ENCODE measurements around the gene ZNF648. TPM values are rescaled to one million over a fixed set of nuclear protein-coding genes. Genes with fewer than 3 reads are reported as not detected.

Gene ZNF648
- total RNA-seq, 1 donor from 2014 or later = 2.0 TPM

DNA sequence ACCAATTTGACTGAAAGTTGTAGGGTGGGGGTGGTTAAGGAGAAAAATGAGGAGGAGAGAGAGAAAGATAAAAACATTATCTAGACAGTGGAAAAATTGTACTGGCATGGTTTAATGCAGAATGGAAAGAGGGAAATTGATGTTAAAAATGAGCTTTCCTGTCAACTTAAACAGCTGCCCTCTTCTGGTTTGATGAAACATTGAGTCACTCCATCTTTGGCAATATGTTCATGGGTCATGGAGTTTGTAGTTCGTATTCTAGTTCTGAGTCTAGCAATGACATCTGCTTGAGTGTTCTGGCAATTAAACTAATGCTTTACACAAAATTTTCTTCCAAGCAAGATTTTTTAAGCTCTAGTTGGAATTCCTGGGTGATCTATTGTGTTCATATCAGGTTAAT, 9.6 kb downstream of the ZNF648 start:
- Histone ChIP-seq H3K27ac (no peak overlapping the region), H3K9me3 (ENCODE audit: low read depth) (no peaks in the 10 kb centered on the region), H3F3A (ENCODE audit: low read depth) (no peaks in the 10 kb centered on the region), H2AFZ (replicated peaks) (no peak overlapping the region), H3K4me2 (no peak overlapping the region), H3K79me2 (ENCODE audit: low read depth) (no peaks in the 10 kb centered on the region), H3K4me3 (no peak overlapping the region), H4K20me1 (ENCODE audit: low read depth) (no peaks in the 10 kb centered on the region), H3K27me3 (no peaks in the 10 kb centered on the region), H3K4me1 (no peaks in the 10 kb centered on the region), H3K9ac (no peak overlapping the region), H3K36me3 (no peaks in the 10 kb centered on the region)
- no peak overlapping the region for H3K27ac Mint-ChIP-seq
- H3K4me1 Mint-ChIP-seq = no peaks in the 10 kb centered on the region
- no peak overlapping the region for H3K4me3 Mint-ChIP-seq
- DNase-seq (ENCODE audit: low spot score) = no peak
- no peaks in the 10 kb centered on the region for H3K9me3 Mint-ChIP-seq
- no peaks in the 10 kb centered on the region for H3K36me3 Mint-ChIP-seq
- peaks cover 4% of the 10 kb centered on the region for H3K27me3 Mint-ChIP-seq (ENCODE audit: insufficient read depth, low read depth)
- no peak for TF ChIP-seq EZH2 (IDR thresholded peaks at IDR 0.05)
- no peak for TF ChIP-seq EZH2phosphoT487 (IDR thresholded peaks at IDR 0.05)
- TF ChIP-seq, protein P1, sequence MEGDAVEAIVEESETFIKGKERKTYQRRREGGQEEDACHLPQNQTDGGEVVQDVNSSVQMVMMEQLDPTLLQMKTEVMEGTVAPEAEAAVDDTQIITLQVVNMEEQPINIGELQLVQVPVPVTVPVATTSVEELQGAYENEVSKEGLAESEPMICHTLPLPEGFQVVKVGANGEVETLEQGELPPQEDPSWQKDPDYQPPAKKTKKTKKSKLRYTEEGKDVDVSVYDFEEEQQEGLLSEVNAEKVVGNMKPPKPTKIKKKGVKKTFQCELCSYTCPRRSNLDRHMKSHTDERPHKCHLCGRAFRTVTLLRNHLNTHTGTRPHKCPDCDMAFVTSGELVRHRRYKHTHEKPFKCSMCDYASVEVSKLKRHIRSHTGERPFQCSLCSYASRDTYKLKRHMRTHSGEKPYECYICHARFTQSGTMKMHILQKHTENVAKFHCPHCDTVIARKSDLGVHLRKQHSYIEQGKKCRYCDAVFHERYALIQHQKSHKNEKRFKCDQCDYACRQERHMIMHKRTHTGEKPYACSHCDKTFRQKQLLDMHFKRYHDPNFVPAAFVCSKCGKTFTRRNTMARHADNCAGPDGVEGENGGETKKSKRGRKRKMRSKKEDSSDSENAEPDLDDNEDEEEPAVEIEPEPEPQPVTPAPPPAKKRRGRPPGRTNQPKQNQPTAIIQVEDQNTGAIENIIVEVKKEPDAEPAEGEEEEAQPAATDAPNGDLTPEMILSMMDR (IDR thresholded peaks at IDR 0.05) = no peak

DNA sequence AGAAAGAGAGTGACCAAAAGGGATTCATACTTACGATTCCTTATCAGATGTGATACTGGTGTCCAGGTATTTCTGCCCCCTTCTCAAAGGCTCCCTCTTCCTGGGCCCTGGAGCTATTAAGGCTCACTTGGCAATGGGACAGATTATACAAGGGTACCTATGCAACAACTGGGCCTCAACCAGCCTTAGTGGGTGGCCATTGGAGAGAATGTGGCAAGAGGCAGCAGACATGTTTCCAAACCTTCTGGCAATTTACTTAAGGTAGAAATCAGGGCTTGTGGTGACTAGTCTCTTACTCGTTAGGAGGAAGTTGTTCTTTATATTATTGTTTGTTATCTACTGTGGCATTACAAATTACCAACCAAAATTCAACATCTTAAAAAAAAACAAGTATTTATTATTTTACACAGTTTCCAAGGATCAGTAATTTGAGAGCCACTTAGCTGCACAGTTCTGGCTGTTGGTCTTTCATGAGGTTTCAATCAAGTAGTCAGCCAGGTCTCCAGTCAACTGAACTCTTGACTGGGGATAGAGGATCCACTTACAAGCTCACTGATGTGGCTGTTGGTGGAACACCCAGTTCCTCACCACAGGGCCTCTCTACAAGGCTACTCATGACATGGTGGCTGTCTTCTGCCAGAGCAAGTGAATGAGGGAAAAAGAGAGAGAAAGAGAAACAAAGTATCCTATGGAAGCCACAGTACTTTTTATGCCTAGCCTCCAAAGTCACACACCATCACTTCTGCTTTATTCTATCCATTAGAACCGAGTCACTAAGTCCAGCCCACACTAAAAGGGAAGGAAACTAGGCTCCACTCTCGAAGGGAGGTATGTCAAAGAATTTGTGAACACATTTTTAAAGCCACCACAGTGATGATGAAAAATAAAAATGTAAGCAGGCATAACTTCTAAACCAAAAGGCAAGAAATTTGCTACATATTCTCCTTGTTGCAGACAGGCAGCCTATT, 10.7 kb downstream of the ZNF648 start:
- H3K27me3 ChIP-seq = no peaks in the 10 kb centered on the region
- no peak overlapping the region for H3K4me2 ChIP-seq
- no peak for TF ChIP-seq EZH2 (IDR thresholded peaks at IDR 0.05)
- TF ChIP-seq EZH2phosphoT487 (IDR thresholded peaks at IDR 0.05) = no peak
- TF ChIP-seq, protein P1 (IDR thresholded peaks at IDR 0.05) = no peak
- no peak overlapping the region for H3K4me3 Mint-ChIP-seq
- H3K36me3 ChIP-seq = no peaks in the 10 kb centered on the region
- no peak for DNase-seq (ENCODE audit: low spot score)
- H3K9me3 ChIP-seq (ENCODE audit: low read depth) = no peaks in the 10 kb centered on the region
- no peak overlapping the region for H3K27ac ChIP-seq
- no peak overlapping the region for H3K4me3 ChIP-seq
- no peaks in the 10 kb centered on the region for H3K27me3 Mint-ChIP-seq (ENCODE audit: insufficient read depth, low read depth)
- H3K4me1 Mint-ChIP-seq = no peaks in the 10 kb centered on the region
- H4K20me1 ChIP-seq (ENCODE audit: low read depth) = no peaks in the 10 kb centered on the region
- no peak overlapping the region for H3K9ac ChIP-seq
- no peaks in the 10 kb centered on the region for H3K36me3 Mint-ChIP-seq
- no peaks in the 10 kb centered on the region for H3F3A ChIP-seq (ENCODE audit: low read depth)
- no peaks in the 10 kb centered on the region for H3K79me2 ChIP-seq (ENCODE audit: low read depth)
- peaks cover 7% of the 10 kb centered on the region for H3K9me3 Mint-ChIP-seq
- H2AFZ ChIP-seq (replicated peaks) = no peak overlapping the region
- H3K27ac Mint-ChIP-seq = no peak overlapping the region
- no peaks in the 10 kb centered on the region for H3K4me1 ChIP-seq

- H3K4me3 Mint-ChIP-seq = no peak overlapping the region
Measured at GRCh38 chr1:182048562-182048961, 12.9 kb downstream of the ZNF648 start.

More at GRCh38 chr1:182048562-182048961, 12.9 kb downstream of the ZNF648 start:
- Histone ChIP-seq H4K20me1 (ENCODE audit: low read depth) (no peaks in the 10 kb centered on the region), H3K27me3 (no peaks in the 10 kb centered on the region), H3K27ac (no peak overlapping the region), H3K79me2 (ENCODE audit: low read depth) (no peaks in the 10 kb centered on the region), H3K9ac (no peak overlapping the region), H3K9me3 (ENCODE audit: low read depth) (no peaks in the 10 kb centered on the region), H3K4me1 (no peaks in the 10 kb centered on the region), H3K4me2 (no peak overlapping the region), H3K4me3 (no peak overlapping the region), H3F3A (ENCODE audit: low read depth) (no peaks in the 10 kb centered on the region), H2AFZ (replicated peaks) (no peak overlapping the region), H3K36me3 (no peaks in the 10 kb centered on the region)
- Mint-ChIP-seq H3K4me1 (no peaks in the 10 kb centered on the region), H3K36me3 (no peaks in the 10 kb centered on the region), H3K27me3 (ENCODE audit: insufficient read depth, low read depth) (no peaks in the 10 kb centered on the region), H3K9me3 (peaks cover 15% of the 10 kb centered on the region), H3K27ac (no peak overlapping the region)
- no peak for DNase-seq (ENCODE audit: low spot score)
- TF ChIP-seq EZH2 (IDR thresholded peaks at IDR 0.05) (no peak), EZH2phosphoT487 (IDR thresholded peaks at IDR 0.05) (no peak)
- TF ChIP-seq, protein P1 (IDR thresholded peaks at IDR 0.05) = no peak
